Breast epithelium (tissue), 3 donors: ENCODE data around the gene HNRNPA3.

Source experiments
- POLR2A ChIP-seq: fragments of 450-650 bp; IDR thresholded peaks from one replicate; pipeline ENCODE4 v1.6.1; 2016; ENCODE audit warnings: antibody characterized with exemption, mild to moderate bottlenecking, moderate library complexity
- TF ChIP-seq, protein P1 (sequence below), 3 donors: fragments of 450-650 bp; IDR thresholded peaks; one replicate each; pipeline ENCODE4 v1.5.1; 2016 to 2017; ENCODE audit warnings: antibody characterized with exemption in 3 of 3, mild to moderate bottlenecking in 3 of 3, moderate library complexity in 3 of 3

DNA sequence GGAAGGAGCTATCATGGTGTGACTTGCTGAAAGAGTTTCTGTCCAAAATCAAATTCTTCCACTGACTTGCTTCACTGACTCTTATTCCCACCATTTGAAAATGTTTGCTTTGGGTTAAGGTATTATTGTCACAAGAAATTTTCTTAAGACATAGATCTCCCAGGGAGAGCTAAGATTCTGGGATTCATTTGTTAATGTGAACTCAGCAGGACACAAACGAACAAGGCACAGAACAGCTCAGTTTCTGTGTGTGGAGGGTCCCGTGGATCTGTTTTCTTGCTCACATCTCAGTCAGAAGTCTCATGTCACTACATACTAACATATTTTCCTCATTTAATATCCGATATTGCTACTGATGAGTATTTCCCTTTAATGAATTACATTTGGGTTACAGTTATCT is 8.2 kb upstream of the HNRNPA3 start:
- TF ChIP-seq, protein P1, sequence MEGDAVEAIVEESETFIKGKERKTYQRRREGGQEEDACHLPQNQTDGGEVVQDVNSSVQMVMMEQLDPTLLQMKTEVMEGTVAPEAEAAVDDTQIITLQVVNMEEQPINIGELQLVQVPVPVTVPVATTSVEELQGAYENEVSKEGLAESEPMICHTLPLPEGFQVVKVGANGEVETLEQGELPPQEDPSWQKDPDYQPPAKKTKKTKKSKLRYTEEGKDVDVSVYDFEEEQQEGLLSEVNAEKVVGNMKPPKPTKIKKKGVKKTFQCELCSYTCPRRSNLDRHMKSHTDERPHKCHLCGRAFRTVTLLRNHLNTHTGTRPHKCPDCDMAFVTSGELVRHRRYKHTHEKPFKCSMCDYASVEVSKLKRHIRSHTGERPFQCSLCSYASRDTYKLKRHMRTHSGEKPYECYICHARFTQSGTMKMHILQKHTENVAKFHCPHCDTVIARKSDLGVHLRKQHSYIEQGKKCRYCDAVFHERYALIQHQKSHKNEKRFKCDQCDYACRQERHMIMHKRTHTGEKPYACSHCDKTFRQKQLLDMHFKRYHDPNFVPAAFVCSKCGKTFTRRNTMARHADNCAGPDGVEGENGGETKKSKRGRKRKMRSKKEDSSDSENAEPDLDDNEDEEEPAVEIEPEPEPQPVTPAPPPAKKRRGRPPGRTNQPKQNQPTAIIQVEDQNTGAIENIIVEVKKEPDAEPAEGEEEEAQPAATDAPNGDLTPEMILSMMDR (IDR thresholded peaks at IDR 0.05) = no peak
- TF ChIP-seq POLR2A = no peak
